HG03135 (cell line): ENCODE measurements around the gene GSG1L.
"Not testable (repeated sequence)": the region's sequence is repeated elsewhere in the genome, so short reads cannot be mapped to it uniquely, and the experiment has no call there.

Experiments used
- ATAC-seq: cut with Tn5 transposase; IDR thresholded peaks from one replicate; pipeline ENCODE4 v1.9.1; 2021; ENCODE audit warnings: mild to moderate bottlenecking, moderate library complexity; ENCODE audit not compliant: unreplicated experiment

GSG1L gene

DNA sequence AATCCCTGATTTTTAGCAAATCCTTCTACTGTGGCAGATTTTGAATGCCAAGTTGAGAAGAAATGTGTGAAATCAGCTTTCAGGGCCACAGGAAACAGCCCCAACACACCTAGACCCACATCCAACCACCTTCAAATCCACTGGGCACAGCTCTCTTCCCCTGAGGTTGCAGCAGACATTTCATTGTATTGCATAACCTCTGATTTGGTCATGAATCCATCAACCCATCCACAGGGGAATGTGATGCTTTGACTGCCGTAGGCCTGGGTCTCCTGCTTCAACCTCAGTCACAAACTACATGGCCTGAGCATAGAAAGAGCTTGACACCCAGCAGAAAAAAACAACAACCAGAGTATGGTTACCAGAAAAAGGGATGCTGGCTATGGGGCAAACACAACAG is 145.6 kb downstream of the GSG1L start:
- no peak for ATAC-seq

DNA sequence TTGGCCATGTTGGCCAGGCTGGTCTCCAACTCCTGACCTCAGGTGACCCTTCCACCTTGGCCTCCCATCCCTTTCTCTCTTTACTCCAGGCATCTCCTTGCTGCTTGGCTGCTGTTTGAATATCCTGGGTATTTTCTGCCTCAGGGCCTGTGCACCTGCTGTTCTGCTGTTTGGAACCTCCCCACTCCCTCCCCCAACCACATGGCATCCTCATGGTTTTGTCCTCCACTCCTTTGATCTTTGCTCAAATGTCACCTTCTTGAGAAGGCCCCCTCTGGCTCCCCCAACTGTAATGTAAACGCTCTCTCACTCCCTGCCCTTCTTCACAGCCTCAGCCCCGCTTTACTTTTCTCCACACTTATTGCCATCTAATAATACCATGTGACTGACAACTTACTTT is 152.0 kb downstream of the GSG1L start:
- no peak for ATAC-seq

DNA sequence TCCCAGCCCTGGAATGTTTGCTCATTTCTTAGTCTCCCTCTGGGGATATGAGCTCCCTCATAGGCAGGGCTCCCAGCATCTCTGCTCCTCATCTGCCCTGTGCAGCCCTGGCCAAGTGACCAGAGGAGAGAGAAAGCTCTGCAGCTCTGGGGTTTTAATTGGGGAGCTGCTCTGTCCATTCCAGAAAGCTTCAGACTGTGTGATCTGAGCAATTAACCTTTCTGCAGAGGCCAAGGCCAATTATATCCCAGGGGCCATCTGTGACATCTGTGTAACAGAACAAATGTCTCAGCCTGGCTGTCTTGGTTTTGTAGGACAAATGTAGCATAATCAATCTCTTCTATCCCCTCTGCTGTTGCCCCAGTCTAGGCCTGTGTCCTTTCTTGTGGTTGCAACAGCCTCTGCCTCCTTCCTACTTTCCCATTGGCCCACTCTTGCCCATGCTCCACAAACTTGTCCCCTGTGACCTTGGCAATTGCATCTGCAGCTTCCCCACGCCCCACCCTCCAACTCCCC is 156.0 kb downstream of the GSG1L start:
- ATAC-seq = no peak

DNA sequence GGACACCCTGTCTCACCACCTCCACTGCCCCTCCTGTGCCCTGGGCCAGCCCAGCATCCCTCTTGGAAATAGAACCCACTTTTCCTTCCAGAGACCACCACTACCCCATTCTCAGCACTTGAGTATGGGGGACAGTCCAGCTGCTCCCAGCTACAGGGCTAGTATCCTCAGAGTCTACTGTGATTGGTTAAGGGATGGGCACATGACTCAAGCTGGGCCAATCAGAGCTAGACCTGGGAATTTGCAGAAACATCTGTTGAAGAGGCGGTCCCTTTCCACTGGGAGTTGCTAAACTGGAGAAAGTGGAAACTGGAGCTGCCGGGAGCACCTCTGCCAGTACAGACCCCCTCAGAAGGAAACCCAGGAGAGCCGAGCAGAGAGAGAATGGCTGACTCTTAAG is 156.6 kb downstream of the GSG1L start:
- ATAC-seq = no peak

DNA sequence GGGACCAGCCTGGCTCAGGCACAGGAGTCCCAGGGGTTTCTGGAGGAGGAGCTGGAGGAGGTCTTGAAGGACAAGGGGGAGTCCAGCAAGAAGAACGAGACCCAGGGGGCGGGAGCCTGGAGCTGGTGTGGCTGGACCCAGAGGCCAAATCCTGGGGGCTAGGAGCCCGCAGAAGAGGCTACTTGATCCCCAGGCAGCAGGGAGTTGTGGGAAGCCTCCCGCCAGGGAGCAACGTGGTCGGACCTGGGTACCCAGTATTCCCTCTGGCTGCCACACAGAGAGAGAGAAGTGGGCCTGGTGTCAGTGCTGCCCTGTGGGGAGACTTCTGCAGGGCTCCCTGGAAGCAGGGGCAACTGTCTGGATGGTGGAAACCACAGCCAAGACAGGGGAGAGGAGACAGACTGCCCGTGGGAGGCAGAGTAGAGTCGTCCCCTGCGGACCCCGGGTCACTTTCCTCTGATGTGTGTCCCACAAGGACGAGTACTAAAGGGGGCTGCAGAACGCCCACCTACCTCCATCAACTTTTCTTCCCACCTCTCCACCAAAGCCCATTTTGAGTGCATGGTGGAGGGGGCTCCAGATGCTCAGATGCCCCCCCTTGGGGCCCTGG is 160.4 kb downstream of the GSG1L start:
- ATAC-seq = no peak

DNA sequence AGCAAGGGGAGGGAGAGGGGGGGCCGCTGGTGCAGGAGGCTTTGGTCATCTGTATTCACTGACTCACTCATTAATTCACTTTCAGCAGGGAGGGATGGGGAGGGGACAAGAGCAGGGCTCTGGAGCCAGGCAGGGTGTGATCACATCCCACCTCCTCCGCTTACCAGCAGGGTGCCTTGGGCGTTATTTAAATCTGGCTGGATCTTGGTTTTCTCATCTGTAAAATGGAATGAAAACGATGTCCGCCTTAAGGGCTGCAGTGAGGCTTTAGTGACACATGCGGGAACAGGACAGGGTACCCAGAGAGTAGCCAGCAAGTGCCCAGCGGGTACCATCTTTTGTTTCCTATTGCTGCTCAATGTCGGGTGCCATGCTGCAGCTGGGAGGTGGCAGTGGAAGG is 161.0 kb downstream of the GSG1L start:
- no peak for ATAC-seq

DNA sequence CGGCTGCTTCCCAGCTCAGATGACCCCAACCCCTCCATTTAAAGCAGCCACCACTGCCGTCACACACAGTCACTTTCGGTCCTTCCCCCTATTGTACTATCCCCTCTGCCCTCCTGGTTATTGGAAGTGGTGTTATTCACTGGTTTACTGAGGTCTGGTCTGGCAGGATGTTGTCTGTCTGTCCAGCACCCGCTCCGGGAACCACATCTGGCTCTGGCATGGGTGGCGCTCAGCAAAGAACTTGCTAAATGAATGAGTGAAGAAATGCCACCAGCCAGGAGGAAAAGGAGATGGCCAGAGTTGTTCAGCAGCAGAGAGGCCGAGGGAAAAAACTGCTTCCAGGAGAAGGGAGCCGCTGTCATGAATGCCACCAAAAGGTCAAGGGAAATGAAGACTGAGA is 161.6 kb downstream of the GSG1L start:
- no peak for ATAC-seq

DNA sequence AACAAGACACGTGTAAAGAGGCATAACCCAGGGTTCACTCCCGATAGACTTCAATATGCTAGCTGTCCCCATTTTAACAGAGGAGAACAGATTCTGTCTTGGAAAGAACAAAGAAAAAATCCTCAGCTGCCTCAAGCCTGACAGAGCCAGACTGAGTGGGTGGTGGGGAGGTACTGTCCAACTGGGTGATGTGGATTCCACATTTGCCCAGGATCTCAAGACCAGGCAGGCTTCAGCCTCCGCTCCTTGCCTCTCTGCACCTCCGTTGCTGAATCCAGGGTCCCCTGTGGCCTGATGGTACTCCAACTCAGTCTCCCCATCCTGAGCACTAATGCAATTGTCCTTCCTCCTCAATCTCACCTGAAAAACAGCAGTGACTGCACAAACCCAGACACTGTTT is 163.8 kb downstream of the GSG1L start:
- no peak for ATAC-seq

DNA sequence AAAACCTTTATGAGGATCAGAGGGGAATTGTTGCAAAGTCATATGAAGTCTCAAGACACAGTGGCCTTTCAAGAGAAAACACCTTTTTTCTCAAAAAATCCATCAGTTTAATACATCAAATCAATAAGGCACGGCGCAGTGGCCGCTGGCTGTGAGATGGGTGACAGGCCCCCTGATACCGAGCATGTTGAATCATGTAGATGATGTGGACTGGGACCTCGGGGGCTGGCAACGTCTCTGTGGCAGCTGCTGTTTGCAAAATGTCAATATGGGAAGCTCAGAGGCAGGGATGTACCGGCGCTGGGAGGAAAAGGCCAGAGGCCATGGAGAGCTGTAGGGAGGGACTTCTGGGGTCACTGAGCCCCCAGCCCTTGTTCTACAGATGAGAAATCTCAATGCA is 169.1 kb downstream of the GSG1L start:
- ATAC-seq = no peak

DNA sequence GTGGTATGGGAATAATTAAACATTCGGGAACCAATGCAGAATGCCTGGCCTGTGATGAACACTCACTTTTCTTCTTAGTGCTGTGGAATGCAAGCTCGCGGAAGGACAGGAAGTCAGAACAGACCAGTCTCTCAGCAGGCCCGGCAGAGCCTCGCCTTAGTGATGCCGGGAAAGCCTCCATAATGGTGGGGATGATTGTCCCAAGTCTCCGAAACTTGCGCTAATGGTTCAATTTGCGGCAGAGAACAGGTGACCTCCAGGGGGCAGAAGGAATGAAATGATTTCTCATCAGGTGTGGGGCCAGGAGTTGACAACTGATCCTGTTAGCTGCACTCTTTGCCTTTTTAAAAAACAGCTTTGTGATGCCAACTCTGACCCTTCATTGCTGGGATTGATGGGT is 170.6 kb downstream of the GSG1L start:
- no peak for ATAC-seq

DNA sequence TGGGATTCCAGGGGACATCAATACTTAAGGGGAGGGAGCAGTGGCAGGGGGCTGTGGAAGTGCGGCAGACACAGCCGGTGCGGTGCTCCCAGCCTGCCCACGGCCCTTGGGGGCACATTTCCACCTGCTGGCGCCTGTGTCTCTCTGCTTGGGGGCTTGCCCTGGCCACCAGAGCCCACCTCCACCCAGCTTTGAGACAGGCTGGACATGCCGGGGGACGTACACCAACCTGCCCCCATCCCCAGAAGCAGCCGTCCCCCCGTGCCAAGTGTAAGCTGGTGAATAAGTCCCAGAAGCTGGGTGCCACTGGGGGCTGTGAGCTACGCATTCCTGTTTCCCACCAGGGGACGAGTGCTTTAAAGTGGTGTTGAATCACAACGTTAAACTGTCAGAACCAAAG is 172.6 kb downstream of the GSG1L start:
- ATAC-seq = no peak

DNA sequence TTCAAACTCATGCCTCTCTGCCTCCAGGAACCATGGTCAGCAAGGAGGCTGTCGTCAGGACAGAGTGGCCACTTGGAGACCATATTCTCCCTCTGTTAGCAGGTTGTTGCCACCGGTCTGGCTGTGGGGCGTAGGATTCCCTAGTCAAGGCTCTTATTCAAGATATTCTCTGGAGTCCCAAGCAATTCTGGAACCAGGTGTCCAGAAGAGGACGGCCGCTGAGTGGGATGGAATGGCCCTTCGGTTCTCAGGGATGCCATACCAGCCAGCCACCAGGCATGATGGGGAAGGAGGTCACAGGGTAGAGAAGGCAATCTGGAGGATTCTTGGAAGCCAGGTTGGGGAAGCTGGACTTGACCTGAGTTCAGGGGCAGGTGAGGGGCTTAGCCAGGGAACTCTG is 173.5 kb downstream of the GSG1L start:
- ATAC-seq = no peak

DNA sequence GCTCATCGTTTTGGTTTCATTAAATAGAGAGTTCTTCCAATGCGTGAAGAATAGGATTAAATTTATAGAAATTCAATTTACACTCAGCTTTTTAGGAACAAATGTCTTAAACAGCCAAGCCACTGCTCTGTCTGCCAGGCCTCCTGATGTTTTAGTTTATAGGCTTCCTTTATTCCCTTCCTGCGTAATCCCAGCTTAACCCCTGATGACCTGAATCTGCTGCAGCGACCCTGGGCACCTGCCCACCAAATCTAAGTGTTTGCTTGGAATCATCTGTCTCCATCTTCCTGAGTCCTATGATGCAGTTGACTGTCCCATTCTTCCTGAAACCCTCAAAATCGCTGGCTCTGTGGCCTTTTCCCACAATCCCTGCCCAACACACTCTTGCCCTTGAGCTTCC is 179.9 kb downstream of the GSG1L start:
- no peak for ATAC-seq

DNA sequence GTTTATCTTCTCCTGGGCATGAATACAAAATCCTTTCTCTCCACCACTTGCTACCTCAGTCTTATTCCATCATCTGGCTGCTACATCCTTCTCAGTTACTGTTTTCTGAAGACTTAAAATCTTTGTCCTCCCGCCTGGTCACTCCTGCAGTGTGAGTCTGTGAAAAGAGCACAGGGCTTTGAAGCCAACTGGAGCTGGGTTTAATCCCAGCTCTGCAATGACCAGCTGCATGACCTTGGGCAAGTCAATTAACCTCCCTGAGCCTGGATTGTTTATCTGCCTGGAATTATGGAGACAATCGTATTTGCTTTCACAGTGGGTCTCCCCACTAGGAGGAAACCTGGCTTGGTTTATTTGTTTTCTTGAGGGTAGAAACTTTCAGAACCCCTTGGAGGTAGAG is 183.2 kb downstream of the GSG1L start:
- no peak for ATAC-seq

DNA sequence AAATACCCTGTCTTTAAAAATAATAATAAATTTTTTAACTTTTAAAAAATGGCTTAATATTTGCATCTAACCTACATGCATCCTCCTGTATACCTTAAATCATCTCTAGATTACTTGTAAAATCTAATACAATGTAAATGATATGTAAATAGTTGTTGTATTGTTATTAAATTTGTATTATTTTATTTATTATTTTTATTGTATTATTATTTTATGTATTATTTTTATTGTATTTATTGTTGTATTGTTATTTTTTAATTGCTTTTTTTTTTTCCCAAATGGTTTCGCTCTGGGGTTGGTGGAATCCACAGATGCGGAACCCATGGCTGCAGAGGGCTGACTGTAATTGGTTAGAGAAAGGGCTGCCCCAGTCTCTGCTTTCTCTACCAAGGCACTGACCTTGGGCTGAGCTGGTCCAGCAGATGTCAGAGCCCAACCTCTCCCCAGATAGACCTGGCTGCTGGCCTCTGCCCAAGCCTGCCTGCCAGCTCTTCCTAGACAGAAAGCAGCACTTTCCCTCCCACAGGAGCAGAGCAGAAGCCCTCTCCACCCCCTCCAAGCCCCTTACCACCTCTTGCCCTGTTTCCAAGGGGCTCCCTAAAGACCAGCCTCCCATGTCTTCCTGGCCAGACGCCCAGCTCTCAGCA is 183.8 kb downstream of the GSG1L start:
- ATAC-seq = no peak

DNA sequence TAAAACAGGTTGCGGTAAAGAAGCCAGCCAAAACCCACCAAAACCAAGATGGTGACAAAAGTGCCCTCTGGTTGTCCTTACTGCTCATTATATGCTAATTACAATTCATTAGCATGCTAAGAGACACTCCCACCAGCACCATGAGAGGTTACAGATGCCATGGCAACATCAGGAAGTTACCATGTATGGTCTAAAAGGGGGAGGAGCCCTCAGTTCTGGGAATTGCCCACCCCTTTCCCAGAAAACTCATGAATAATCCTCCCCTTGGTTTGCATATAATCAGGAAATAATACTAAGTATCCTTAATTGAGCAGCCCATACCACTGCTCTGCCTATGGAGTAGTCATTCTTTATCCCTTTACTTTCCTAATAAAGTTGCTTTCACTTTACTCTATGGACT is 190.9 kb downstream of the GSG1L start:
- not testable (repeated sequence) for ATAC-seq

DNA sequence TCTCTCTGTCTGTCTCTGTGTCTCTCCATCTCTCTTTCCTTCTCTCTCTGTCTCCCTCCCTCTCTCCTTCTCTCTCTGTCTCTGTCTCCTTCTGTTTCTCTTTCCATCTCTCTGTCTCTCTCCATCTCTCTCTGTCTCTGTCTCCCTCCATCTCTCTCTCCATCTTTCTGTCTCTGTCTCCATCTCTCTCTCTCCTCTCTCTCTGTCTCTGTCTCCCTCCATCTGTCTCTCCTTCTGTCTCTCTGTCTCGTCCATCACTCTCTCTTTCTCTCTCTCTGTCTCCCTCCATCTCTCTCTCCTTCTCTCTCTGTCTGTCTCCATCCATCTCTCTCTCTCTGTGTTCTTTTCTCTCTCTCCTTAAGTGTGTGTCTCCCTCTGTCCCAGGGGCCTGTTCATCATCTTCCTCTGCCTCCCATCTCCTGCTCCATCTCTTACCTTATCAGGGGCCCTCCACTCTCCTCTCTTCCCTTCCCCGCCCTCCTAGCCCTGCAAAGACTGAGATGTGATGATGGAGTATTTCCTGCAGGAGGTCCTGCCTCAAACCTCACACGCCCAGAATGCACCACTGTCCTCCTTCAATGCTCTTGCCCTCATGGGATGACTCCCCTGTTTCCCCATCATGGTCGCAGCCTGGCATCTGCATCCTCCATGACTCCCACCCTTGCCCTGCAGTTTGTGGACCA is 193.3 kb downstream of the GSG1L start:
- no peak for ATAC-seq

DNA sequence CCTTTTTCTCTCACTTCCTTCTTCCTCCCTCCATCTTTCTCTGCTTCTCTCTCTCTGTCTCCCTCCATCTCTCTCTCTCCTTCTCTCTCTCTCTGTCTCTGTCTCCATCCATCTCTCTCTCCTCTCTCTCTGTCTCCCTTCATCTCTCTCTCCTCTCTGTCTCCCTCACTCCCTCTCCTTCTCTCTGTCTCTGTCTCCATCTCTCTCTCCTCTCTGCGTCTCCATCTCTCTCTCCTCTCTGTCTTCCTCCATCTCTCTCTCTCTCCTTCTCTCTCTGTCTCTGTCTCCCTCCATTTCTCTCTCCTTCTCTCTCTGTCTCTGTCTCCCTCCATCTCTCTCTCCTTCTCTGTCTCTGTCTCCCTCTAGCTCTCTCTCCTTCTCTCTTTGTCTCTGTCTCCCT is 194.1 kb downstream of the GSG1L start:
- ATAC-seq = no peak

DNA sequence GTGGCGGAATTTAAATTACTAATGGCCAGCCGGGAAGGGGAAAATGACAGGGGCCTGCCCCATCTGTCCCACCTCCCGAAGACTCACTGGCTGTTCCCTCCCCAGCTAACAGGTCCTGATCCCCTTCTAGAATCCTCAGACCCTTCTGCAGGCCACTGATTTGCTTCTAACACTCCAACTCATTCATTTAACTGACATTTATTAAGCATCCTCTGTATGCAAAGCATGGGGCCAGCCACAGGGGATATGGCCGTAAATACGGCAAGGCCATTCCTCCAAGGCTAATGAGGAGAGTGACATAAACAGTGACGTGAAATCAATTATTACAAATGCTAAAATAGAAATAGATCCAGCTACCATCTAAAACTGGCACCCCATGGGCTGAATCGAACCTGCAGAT is 195.3 kb downstream of the GSG1L start:
- ATAC-seq = no peak

DNA sequence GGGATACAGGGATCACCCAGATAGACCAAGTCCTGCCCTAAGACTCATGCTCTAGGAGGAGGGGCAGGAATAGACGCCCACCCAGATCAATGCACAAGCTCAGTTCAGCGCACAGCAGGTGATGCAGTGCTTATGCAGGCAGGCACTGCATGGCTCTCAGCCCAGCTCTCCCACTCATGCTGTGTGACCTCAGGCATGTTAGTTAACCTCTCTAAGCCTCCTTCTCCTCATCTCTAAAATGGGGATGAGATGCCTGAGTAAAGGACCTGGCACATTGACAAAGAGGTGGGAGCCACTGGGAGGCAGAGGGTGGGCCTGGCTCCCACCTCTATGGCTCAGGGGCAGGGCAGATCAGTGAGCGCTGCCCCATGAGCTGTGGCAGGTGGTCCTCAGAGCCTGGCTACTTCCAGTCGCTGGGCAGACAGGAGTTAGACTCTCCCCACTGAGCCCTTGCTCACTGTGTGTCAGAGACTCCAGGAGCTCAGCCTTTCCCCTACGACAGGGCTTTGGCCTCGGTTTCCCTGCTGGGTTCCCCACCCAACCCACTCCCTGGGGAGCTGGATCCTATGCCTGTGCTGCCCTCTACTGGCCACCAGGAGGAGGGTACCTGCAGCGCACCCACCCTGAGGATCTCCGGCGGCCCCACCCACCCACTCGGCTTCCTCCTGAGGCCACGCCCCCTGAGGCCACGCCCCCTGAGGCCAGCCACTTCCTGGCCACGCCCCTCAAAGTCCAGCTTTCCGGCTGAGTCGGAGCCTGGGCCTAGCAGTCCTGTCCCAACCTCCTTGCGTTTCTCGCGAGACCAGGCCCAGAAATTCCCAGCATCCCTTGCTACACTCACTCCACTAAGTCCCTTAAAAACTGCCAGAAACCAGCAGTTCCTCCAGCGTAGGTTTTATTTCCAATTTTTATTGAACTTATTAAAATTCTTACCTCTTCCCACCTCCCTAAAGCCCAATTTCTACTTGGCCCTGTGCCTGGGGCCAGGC is 196.1 kb downstream of the GSG1L start:
- no peak for ATAC-seq

DNA sequence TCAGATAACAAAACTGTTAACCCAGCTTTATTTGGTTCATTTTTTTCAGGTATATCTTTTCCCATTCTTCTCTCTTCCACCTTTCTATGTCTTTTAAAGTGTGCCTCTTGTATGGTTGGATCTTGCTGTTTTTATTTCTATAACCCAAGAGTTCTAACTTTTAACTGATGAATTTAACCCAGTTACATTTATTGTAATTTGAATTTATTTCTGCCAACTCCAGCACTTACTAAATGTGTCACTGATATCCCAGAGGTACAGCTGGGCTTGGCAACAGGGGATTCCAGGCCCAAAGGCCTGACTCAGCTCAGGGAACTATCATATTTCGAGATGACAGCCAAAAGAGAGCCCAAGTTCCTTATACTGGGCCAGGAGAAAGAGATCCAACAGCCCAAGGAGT is 200.1 kb downstream of the GSG1L start:
- no peak for ATAC-seq
